GM18873 (cell line): ENCODE measurements around the gene IGDCC3.
"Not testable (repeated sequence)": the region's sequence is repeated elsewhere in the genome, so short reads cannot be mapped to it uniquely, and the experiment has no call there.

Source experiments
- ATAC-seq: cut with Tn5 transposase; IDR thresholded peaks from one replicate; pipeline ENCODE4 v1.9.1; 2021; ENCODE audit warnings: mild to moderate bottlenecking, moderate library complexity, moderate number of reproducible peaks; ENCODE audit not compliant: unreplicated experiment, low FRiP score

Gene IGDCC3

DNA sequence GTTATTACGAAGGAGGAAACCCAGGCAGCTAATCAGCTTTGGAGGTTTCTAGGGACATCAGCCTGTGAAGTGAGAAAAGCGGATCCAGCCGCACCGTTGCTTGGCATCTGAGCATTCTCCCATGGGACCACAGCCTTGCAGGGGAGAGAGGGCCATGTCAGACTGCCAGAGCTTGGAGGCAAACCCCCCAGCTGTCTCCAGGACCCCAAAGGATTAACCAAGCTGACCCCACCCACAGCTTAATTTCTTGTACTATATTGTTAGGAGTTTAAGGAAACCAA, 5.1 kb downstream of the IGDCC3 start:
- ATAC-seq: no peak

- no peak for ATAC-seq
Observed at GRCh38 chr15:65371976-65372786, 5.6 kb downstream of the IGDCC3 start.

DNA sequence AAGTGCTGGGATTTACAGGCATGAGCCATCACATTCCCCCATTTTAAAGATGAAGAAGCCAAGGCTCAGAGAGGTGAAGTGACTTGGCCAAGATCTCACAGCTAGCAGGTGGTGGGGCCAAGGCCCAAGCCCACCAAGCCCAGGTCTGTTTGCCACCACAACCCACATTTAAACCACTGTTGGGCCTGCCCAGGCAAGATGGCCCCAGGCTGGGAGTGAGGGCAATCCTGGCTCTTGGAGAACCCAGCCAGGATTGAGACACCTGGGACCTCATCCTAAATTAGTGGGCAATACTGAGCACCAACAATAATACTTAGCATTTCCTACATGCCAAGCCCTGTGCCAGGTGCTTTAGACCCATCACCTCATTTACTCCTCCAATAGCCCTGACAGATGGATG, 6.9 kb downstream of the IGDCC3 start:
- no peak for ATAC-seq

- no peak for ATAC-seq
Observed at GRCh38 chr15:65369651-65370050, 8.2 kb downstream of the IGDCC3 start.

GRCh38 chr15:65369212-65369547, 8.6 kb downstream of the IGDCC3 start:
- no peak for ATAC-seq

GRCh38 chr15:65368302-65369211, 9.2 kb downstream of the IGDCC3 start:
- ATAC-seq: no peak

- no peak for ATAC-seq
Observed at GRCh38 chr15:65366122-65366892, 11.5 kb downstream of the IGDCC3 start.

DNA sequence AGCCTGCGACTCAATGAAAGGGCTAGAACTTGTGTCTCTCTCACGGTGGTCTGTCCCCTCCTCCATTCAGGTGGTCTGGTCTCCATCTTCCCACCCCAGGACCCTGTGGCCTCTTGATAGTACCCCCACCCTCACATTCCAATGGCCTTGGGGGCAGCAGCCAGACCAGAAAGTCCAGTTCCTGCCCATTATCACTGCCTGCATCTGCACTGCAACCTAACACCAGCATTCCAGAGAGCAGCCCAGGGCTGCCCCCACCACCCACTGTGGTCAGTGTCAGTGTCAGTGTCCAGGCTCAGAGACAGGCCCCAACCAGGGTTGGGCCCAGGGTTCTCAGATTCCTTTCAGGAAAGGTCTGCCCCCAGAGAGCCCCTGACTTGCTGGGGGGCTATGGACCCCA, 12.6 kb downstream of the IGDCC3 start:
- ATAC-seq: no peak

DNA sequence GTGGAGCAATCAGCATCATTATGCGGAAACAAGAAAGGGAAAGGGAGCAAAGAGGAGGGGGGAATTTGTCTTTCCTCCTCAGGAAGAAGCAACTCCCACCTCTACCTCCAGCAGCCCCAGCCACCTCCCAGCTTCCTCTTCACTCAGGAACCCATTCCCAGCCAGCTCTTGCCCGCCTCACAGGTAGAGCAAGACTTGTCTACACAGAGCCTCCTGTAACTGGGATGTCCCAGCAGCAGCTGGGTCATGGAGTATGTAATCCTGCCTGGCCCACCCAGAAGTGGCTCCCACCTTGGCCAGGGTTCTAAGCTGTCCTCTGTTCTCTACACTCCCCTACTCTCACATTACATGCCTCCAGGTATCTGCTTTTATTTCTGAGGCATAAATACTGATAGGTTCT, 14.0 kb downstream of the IGDCC3 start:
- no peak for ATAC-seq

DNA sequence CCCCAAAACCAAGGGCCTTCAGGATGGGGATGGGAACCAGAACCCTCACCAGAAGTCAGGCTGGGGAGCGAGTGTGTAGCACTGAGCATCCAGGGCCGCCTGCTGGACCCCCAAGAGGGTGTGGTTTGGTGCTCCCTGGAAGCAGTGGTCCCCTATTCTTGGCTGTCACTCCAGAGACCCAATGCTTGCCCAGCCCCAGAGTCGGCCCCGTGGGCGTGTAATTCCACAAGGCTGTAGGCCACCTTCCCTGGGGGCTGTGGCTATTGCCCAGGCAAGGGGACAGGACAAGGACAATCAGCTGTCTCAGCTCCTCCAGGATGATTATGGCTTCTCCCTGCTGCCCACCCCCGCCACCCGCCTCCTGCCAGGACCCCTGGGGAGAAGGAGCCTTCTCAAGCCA, 14.5 kb downstream of the IGDCC3 start:
- ATAC-seq: no peak

- ATAC-seq: no peak
Observed at GRCh38 chr15:65362491-65362890, 15.3 kb downstream of the IGDCC3 start.

- no peak for ATAC-seq
Observed at GRCh38 chr15:65361708-65362459, 15.9 kb downstream of the IGDCC3 start.

- no peak for ATAC-seq
Observed at GRCh38 chr15:65360506-65360905, 17.3 kb downstream of the IGDCC3 start.

DNA sequence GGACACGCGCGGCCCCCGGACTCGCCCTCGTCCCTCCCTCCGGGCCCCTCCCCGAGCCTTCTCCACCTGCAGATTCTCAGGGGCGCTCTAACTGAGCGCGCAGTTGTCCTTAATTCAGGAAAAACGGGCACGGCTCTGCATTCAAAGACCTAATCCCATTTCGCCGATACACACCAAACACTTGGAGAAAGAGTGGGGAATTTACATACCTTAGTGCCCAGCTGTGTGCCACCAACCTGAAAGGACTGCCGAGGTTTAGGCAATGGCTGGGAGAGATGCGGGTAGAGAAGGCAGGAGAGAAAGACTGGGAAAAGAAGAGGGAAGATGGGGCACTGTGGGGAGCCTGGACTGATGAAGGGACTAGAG, 21.8 kb downstream of the IGDCC3 start:
- no peak for ATAC-seq

DNA sequence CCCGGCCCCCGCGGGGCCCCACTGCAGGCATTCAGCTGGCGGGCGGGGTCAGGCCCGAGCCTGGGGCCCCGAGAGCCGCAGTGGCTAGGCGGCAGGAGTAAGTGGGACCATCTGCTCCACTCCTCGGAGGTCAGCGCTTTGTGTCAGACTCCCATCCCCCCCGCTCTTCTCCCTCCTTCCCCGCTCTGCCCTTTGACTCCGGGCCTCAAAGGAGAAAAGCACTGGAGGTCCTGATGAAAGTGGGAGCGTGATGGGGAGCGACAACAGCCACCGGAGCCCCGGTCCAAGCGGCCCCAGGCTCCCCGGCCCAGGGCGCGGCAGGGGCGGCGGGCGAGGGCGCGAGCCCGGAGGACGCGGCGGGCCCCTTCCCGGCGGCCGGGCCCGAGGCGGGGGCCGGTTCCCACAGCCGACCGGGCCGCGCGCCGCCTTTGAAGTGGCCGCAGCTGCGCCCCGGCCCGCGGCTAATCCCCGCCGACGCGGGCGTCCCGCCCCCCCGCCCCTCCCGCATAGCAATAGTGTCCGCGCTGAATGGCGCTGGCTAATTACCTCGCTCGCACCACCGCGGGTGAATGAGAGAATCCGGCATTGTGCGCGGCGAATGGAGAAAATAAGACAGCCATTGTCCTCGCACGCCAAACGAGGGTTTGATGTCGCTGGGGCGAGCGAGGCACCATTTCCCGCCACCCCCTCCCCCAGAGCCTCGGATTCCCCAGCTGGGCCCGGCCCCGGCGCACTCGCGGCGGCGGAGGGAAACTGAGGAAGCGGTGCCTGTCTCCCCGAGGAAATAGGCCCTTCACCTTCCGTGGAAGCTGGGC, 22.4 kb downstream of the IGDCC3 start:
- no peak for ATAC-seq

DNA sequence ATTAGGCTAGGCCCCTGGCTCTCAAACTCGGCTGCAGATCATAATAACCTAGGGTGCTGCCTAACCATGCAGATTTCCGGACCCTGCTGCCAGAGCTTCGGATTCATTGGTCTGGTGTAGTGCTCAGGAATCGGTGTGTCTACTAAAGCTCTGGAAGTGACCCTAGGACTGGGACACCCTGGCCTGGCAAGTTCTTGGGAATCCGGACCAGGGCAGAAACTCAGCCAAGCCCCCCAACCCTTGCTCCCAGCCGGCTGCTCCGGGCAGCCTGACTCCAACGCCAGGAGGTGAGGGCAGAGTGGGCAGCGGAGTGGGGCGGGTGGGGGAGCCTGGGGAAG, 23.0 kb downstream of the IGDCC3 start:
- no peak for ATAC-seq

DNA sequence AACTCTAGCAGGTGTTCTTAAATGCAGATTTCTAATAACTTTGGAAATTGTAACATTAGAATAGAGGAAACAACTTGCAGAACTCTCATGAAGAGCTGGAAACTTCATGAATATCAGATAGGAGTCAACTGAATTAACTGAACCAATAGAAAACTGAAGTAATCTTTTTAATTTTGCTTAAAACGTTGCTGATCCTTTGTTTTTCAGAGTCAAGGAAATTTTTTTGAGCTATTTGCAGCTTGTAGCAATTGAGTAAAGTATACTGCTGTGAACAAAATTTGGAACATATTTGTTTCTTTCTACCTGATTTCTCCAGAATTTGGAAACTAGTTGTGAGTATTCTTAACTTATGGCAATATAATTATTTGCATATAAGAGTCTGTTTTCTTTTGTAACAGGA, 25.8 kb downstream of the IGDCC3 start:
- ATAC-seq: not testable (repeated sequence)

GRCh38 chr15:65349338-65349737, 28.5 kb downstream of the IGDCC3 start:
- no peak for ATAC-seq

GRCh38 chr15:65347756-65348155, 30.0 kb downstream of the IGDCC3 start:
- ATAC-seq: not testable (repeated sequence)
